Smooth muscle cell (in vitro differentiated cells): ENCODE results near the gene KIAA1671. TPM values are rescaled to one million over a fixed set of nuclear protein-coding genes. Genes with fewer than 3 reads are reported as not detected.
"Not testable (repeated sequence)": the region's sequence is repeated elsewhere in the genome, so short reads cannot be mapped to it uniquely, and the experiment has no call there.

ENCODE experiments used
- DNase-seq: peaks from one replicate; lab custom pipeline; 2025; ENCODE audit not compliant: unreplicated experiment; lab: John Stamatoyannopoulos, UW
- H2AFZ ChIP-seq: fragments of 200-600 bp; sonication (generic); 2 replicates; pipeline ENCODE4 v1.6.0; 2016; ENCODE audit warnings: antibody characterized with exemption, low read depth, mild to moderate bottlenecking
- H3F3A ChIP-seq: fragments of 200-600 bp; sonication (generic); 2 replicates; pipeline ENCODE4 v1.6.0; 2017; ENCODE audit warnings: antibody characterized with exemption, low read depth
- H3K27ac ChIP-seq: fragments of 200-600 bp; sonication (generic); 2 replicates; pipeline ENCODE4 v1.5.1; 2016; ENCODE audit warnings: low read depth, mild to moderate bottlenecking
- H3K27me3 ChIP-seq: fragments of 200-600 bp; sonication (generic); 2 replicates; pipeline ENCODE4 v1.6.1; 2016; ENCODE audit warnings: low read depth, mild to moderate bottlenecking
- H3K36me3 ChIP-seq: fragments of 200-600 bp; sonication (generic); 2 replicates; pipeline ENCODE4 v1.5.1; 2016; ENCODE audit warnings: low read depth
- H3K4me1 ChIP-seq: fragments of 200-600 bp; sonication (generic); 2 replicates; pipeline ENCODE4 v1.5.1; 2016; ENCODE audit warnings: low read depth
- H3K4me2 ChIP-seq: fragments of 200-600 bp; sonication (generic); 2 replicates; pipeline ENCODE4 v1.6.0; 2016; ENCODE audit warnings: mild to moderate bottlenecking
- H3K4me3 ChIP-seq: fragments of 200-600 bp; sonication (generic); 2 replicates; pipeline ENCODE4 v1.5.1; 2016; ENCODE audit warnings: mild to moderate bottlenecking
- H3K79me2 ChIP-seq: fragments of 200-600 bp; sonication (generic); 2 replicates; pipeline ENCODE4 v1.6.0; 2016; ENCODE audit warnings: low read depth, mild to moderate bottlenecking
- H3K9ac ChIP-seq: fragments of 200-600 bp; sonication (generic); 2 replicates; pipeline ENCODE4 v1.6.0; 2016; ENCODE audit warnings: low read depth
- H3K9me3 ChIP-seq: fragments of 200-600 bp; sonication (generic); replicated peaks from 2 replicates; pipeline ENCODE4 v1.5.1; 2016; ENCODE audit warnings: low read depth
- H4K20me1 ChIP-seq: fragments of 200-600 bp; sonication (generic); 2 replicates; pipeline ENCODE4 v1.6.0; 2016; ENCODE audit warnings: low read depth
- WGBS: methylation state at CpG from one replicate; pipeline ENCODE4 v1.1.7; 2016; ENCODE audit warnings: low lambda C conversion rate; 5-methylcytosine and 5-hydroxymethylcytosine counted together
- polyA plus RNA-seq: library from polyadenylated mRNA; unstranded; fragments of >200 nt; fragmentation: Nextera tagmentation; extraction: Ambion mirVana; gene quantifications from 2 replicates; pipeline ENCODE4 v1.2.1, GENCODE V29; 2016
- total RNA-seq: library from RNA; depleted of rRNA; stranded (reverse); fragments of >200 nt; gene quantifications from 2 replicates; pipeline ENCODE4 v1.2.3, GENCODE V29; 2014
- TF ChIP-seq, protein P1 (sequence below): fragments of 200-600 bp; sonication (generic); IDR thresholded peaks from 2 replicates; pipeline ENCODE4 v1.5.1; 2017; ENCODE audit warnings: borderline replicate concordance, mild to moderate bottlenecking, antibody characterized with exemption; ENCODE audit not compliant: insufficient read depth, poor library complexity, severe bottlenecking

KIAA1671 gene
- total and polyA plus RNA-seq, 2 experiments from 2014 or later, result 1.7 to 7.6 TPM

DNA sequence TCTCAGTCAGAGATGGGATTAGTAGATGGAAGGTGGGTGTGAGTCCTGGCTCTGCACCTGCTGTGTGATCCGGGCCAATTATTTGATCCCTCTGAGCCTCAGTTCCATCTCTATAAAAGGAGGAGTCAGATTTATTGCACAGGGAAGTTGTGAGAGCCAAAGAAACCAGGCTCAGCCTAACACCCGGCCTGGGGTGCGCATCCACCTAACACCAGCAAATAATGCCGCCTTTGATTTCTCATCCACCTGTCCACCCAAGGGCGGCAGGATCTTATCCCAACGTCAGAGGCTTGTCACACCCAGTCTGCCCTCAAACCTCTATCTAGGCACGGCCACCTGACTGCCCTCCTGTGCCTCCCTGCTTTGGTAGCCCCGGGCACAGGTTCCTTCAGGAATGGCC, 269.3 kb downstream of the KIAA1671 start:
- Histone ChIP-seq H3K9ac (no peak overlapping the region), H3K79me2 (no peaks in the 10 kb centered on the region), H3K27me3 (peaks cover 33% of the 10 kb centered on the region), H3F3A (no peaks in the 10 kb centered on the region), H3K4me2 (no peak overlapping the region), H3K9me3 (no peaks in the 10 kb centered on the region), H4K20me1 (no peaks in the 10 kb centered on the region), H3K36me3 (no peaks in the 10 kb centered on the region), H3K4me3 (no peak overlapping the region), H2AFZ (no peak overlapping the region), H3K4me1 (no peaks in the 10 kb centered on the region), H3K27ac (no peak overlapping the region)
- TF ChIP-seq, protein P1, sequence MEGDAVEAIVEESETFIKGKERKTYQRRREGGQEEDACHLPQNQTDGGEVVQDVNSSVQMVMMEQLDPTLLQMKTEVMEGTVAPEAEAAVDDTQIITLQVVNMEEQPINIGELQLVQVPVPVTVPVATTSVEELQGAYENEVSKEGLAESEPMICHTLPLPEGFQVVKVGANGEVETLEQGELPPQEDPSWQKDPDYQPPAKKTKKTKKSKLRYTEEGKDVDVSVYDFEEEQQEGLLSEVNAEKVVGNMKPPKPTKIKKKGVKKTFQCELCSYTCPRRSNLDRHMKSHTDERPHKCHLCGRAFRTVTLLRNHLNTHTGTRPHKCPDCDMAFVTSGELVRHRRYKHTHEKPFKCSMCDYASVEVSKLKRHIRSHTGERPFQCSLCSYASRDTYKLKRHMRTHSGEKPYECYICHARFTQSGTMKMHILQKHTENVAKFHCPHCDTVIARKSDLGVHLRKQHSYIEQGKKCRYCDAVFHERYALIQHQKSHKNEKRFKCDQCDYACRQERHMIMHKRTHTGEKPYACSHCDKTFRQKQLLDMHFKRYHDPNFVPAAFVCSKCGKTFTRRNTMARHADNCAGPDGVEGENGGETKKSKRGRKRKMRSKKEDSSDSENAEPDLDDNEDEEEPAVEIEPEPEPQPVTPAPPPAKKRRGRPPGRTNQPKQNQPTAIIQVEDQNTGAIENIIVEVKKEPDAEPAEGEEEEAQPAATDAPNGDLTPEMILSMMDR, result no peak
- no peak for DNase-seq
- WGBS, result 84% methylated on average over 8 of the region's 8 CpGs

DNA sequence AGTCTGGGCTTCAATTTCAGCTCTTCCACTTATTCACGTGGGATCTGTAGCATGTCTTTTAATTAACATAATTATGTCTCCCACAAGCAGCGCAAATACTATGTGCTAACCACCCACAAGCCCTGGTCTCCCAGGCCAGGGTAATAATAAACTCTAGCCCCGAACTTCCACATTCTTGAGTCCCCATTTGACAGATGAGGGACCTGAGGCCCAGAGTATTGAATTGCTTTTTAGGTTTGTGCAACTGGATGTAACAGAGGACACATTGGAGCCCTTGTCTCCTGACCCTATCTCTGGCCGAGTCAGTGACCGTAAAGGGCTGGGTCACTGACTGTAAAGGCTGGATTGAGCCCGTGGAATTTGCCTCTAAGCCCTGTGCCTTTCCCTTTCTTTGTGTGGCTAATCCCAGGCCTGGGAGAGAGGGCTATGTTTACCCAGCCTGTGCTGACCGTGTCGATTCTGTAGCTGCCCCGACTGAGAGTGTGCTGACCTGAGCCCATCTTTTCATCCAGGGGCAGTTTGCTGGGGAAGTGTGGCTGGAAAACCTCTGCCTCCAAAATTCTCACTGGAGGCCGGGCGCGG, 270.8 kb downstream of the KIAA1671 start:
- no peaks in the 10 kb centered on the region for H3K9me3 ChIP-seq
- H3K4me3 ChIP-seq, result no peak overlapping the region
- no peak overlapping the region for H3K27ac ChIP-seq
- no peak overlapping the region for H3K9ac ChIP-seq
- no peak overlapping the region for H3K4me2 ChIP-seq
- H2AFZ ChIP-seq, result no peak overlapping the region
- H3F3A ChIP-seq, result no peaks in the 10 kb centered on the region
- H4K20me1 ChIP-seq, result no peaks in the 10 kb centered on the region
- DNase-seq, result no peak
- H3K27me3 ChIP-seq, result peaks cover 33% of the 10 kb centered on the region
- TF ChIP-seq, protein P1, result no peak
- 65% methylated on average over 12 of the region's 12 CpGs for WGBS
- H3K36me3 ChIP-seq, result no peaks in the 10 kb centered on the region
- H3K4me1 ChIP-seq, result no peaks in the 10 kb centered on the region
- H3K79me2 ChIP-seq, result no peaks in the 10 kb centered on the region

DNA sequence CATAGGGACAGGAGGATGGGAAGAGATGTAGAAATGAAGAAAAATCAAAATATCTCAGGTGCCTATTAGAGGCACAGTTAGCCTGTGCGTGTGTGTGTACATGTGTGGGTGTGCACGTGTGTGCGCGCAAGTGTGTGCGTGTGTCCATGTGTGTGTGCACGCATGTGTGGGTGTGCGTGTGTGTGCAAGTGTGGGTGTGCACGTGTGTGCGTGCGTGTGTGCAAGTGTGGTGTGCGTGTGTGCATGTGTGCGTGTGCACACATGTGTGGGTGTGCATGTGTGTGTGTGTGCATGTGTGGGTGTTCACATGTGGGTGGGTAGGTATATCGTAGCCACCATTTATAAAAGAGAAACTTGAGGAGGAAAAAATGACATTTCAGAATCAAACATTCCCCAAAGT, 276.3 kb downstream of the KIAA1671 start:
- Histone ChIP-seq H3K27me3 (no peaks in the 10 kb centered on the region), H3K9ac (no peak overlapping the region), H3K36me3 (no peaks in the 10 kb centered on the region), H4K20me1 (no peaks in the 10 kb centered on the region), H3K9me3 (no peaks in the 10 kb centered on the region), H3K27ac (no peak overlapping the region), H3K4me2 (no peak overlapping the region), H3K79me2 (no peaks in the 10 kb centered on the region), H3F3A (no peaks in the 10 kb centered on the region), H2AFZ (no peak overlapping the region), H3K4me1 (no peaks in the 10 kb centered on the region), H3K4me3 (no peak overlapping the region)
- TF ChIP-seq, protein P1, result no peak
- DNase-seq, result no peak
- 67% methylated on average over 12 of the region's 13 CpGs for WGBS

DNA sequence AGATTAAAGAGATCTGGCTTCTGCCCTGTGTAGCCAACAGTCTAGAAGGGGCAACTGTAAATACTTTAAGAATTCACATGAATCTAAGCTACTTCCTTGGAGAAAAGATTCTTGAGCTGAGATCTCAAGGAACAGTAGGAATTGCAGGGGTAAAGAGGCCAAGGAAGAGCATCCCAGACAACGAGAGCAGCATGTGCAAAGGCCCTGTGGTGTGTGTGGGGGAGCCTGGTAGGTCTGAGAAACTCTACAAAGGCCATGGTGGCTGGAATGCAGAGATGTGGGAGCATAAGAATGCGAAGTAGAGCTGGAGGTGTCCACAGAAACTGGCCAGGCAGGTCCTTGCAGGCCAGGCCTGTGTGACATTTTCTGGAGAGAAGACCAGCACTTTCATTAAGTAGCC, 278.2 kb downstream of the KIAA1671 start:
- H2AFZ ChIP-seq, H3K27me3 ChIP-seq, H4K20me1 ChIP-seq, H3K9me3 ChIP-seq, H3K9ac ChIP-seq, H3K27ac ChIP-seq, H3K4me1 ChIP-seq, H3K79me2 ChIP-seq, H3K4me3 ChIP-seq, H3K4me2 ChIP-seq, H3F3A ChIP-seq, H3K36me3 ChIP-seq, DNase-seq: not testable (repeated sequence)
- 82% methylated on average over 2 of the region's 2 CpGs for WGBS
